AG10803 (cell line): ENCODE measurements around the gene RASAL1.

Experiments used
- DNase-seq: peaks from one replicate; pipeline ENCODE4 v3.0.0; 2010; ENCODE audit warnings: low read depth
- H3K4me3 ChIP-seq: 2 replicates; pipeline ENCODE4 v1.5.1; 2011; ENCODE audit warnings: mild to moderate bottlenecking, low read length, control low read depth
- CTCF ChIP-seq: conservative IDR thresholded peaks from 2 replicates; pipeline ENCODE4 v1.5.1; 2011; ENCODE audit warnings: mild to moderate bottlenecking, low read length, control low read depth, inconsistent platforms

The RASAL1 gene

GRCh38 chr12:113051759-113052158 is 83.8 kb downstream of the RASAL1 start:
- DNase-seq: no peak
- no peak overlapping the region for H3K4me3 ChIP-seq
- no peak for TF ChIP-seq CTCF

DNA sequence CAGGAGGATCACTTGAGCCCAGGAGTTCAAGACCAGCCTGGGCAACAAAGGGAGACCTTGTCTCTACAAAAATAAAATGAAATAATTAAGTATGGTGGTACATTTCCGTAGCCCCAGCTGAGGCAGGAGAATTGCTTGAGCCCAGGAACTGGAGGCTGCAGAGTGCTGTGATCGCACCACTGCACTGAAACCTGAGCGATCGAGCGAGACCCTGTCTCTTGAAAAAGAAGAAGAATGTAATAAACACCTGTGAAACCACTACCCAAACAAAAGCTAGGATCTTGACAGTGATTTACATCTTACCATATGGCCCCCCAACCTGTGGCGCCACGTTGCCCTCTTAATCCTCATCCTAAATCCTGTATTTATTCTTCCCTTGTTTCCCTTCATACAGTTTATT is 84.8 kb downstream of the RASAL1 start:
- no peak for TF ChIP-seq CTCF
- no peak for DNase-seq
- no peak overlapping the region for H3K4me3 ChIP-seq

GRCh38 chr12:113049976-113050742 is 85.4 kb downstream of the RASAL1 start:
- no peak overlapping the region for H3K4me3 ChIP-seq
- DNase-seq: no peak
- 0 out of 2 replicates have a peak, but pooled peaks have one; percentile 5 for TF ChIP-seq CTCF
